GM10266 (cell line): Measurements from ENCODE around the gene SUMF2.

Source experiments
- DNase-seq: peaks from one replicate; pipeline ENCODE4 v3.0.0; 2012; ENCODE audit errors: extremely low spot score
- CTCF ChIP-seq: IDR thresholded peaks from 2 replicates; pipeline ENCODE4 v1.5.1; 2012; ENCODE audit warnings: mild to moderate bottlenecking, low read depth; ENCODE audit not compliant: control insufficient read depth, insufficient read depth; ENCODE audit errors: missing control alignments

SUMF2 gene

GRCh38 chr7:56124981-56125380 is 60.9 kb downstream of the SUMF2 start:
- no peak for TF ChIP-seq CTCF
- DNase-seq, result no peak

GRCh38 chr7:56125831-56126230 is 61.7 kb downstream of the SUMF2 start:
- DNase-seq, result no peak
- TF ChIP-seq CTCF, result no peak

DNA sequence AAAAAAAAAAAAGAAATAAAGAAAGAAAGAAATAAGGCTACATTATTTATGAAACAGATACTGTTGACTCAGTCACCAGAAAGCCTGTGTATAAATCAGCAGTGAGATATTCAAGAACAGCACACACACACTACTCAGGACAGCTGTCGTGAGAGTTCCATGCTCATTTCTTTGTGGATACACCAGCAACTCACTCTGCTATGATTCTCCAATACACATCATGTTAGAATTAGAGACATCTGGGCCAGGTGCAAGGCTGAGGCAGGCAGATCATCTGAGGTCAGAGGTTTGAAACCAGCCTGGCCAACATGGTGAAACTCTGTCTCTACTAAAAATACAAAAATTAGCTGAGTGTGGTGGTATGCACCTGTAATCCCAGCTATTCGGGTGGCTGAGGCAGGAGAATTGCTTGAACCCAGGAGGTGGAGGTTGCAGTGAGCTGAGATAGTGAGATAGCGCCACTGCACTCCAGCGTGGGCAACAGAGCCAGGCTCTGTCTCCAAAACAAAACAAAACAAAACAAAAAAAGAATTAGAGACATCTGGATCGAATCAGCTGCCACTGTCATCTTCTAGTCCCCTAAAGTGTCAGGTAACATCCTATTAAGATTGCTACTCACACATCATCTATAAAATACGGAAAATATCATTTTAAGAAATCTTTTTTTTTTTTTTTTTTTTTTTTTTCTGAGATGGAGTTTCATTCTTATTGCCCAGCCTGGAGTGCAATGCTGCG is 63.3 kb downstream of the SUMF2 start:
- DNase-seq, result no peak
- no peak for TF ChIP-seq CTCF
